H9 (cell line): ENCODE data around the gene KCNJ14. TPM values are rescaled to one million over a fixed set of nuclear protein-coding genes. Genes with fewer than 3 reads are reported as not detected.
A peak's percentile ranks its signal among the peaks of the same experiment; 100 is the strongest.

Experiments
- DNase-seq: peaks from one replicate; pipeline ENCODE4 v3.0.0-alpha.2; 2017
- H2AFZ ChIP-seq: one replicate; pipeline ENCODE4 v1.6.1; 2013; ENCODE audit warnings: mild to moderate bottlenecking, low read length, control low read depth, moderate library complexity
- H2AK5ac ChIP-seq: 2 replicates; pipeline ENCODE4 v1.6.1; 2013; ENCODE audit warnings: low read length, control low read depth, mixed read lengths; ENCODE audit not compliant: insufficient read length
- H2BK120ac ChIP-seq: one replicate; pipeline ENCODE4 v1.6.1; 2013; ENCODE audit warnings: low read depth, mild to moderate bottlenecking, low read length, control low read depth, inconsistent platforms; ENCODE audit not compliant: poor library complexity, severe bottlenecking
- H2BK12ac ChIP-seq: 2 replicates; pipeline ENCODE4 v1.6.1; 2013; ENCODE audit warnings: low read length, control low read depth, mixed read lengths, low read depth; ENCODE audit not compliant: insufficient read length
- H2BK15ac ChIP-seq: 2 replicates; pipeline ENCODE4 v1.6.1; 2013; ENCODE audit warnings: low read depth, low read length, control low read depth
- H2BK20ac ChIP-seq: one replicate; pipeline ENCODE4 v1.6.1; 2013; ENCODE audit warnings: low read depth, mild to moderate bottlenecking, low read length, control low read depth, inconsistent platforms; ENCODE audit not compliant: poor library complexity, severe bottlenecking
- H2BK5ac ChIP-seq: 2 replicates; pipeline ENCODE4 v1.6.1; 2013; ENCODE audit warnings: low read length, control low read depth, mixed read lengths; ENCODE audit not compliant: insufficient read length
- H3K14ac ChIP-seq: 2 replicates; pipeline ENCODE4 v1.6.1; 2013; ENCODE audit warnings: low read length, control low read depth; ENCODE audit not compliant: insufficient read depth
- H3K18ac ChIP-seq: 2 replicates; pipeline ENCODE4 v1.6.1; 2013; ENCODE audit warnings: low read depth, mild to moderate bottlenecking, mixed read lengths, low read length, control low read depth; ENCODE audit not compliant: insufficient read length
- H3K23ac ChIP-seq: 2 replicates; pipeline ENCODE4 v1.6.1; 2013; ENCODE audit warnings: low read length, control low read depth, mixed read lengths, low read depth; ENCODE audit not compliant: insufficient read length
- H3K23me2 ChIP-seq: 2 replicates; pipeline ENCODE4 v1.6.1; 2013; ENCODE audit warnings: low read depth, mild to moderate bottlenecking, mixed read lengths, low read length, control low read depth; ENCODE audit not compliant: insufficient read length, poor library complexity, severe bottlenecking
- H3K27ac ChIP-seq: 2 replicates; pipeline ENCODE4 v1.5.1; 2013; ENCODE audit warnings: low read length, control low read depth, mixed read lengths, low read depth; ENCODE audit not compliant: insufficient read length
- H3K27me3 ChIP-seq: 2 replicates; pipeline ENCODE4 v1.6.1; 2013; ENCODE audit warnings: low read length, control low read depth, inconsistent platforms; ENCODE audit not compliant: insufficient read depth
- H3K4ac ChIP-seq: 2 replicates; pipeline ENCODE4 v1.6.1; 2013; ENCODE audit warnings: low read depth, mild to moderate bottlenecking, control low read depth, inconsistent platforms, low read length, moderate library complexity
- H3K4me1 ChIP-seq: 2 replicates; pipeline ENCODE4 v1.6.1; 2013; ENCODE audit warnings: low read length, control low read depth, inconsistent platforms; ENCODE audit not compliant: insufficient read depth
- H3K4me2 ChIP-seq: 2 replicates; pipeline ENCODE4 v1.6.1; 2013; ENCODE audit warnings: low read length, control low read depth, mixed read lengths; ENCODE audit not compliant: insufficient read length, insufficient read depth
- H3K56ac ChIP-seq: 2 replicates; pipeline ENCODE4 v1.6.1; 2013; ENCODE audit warnings: low read depth, mild to moderate bottlenecking, mixed read lengths, low read length, control low read depth; ENCODE audit not compliant: insufficient read length
- H3K79me1 ChIP-seq: 2 replicates; pipeline ENCODE4 v1.6.1; 2013; ENCODE audit warnings: low read depth, mild to moderate bottlenecking, moderate library complexity, low read length, control low read depth, inconsistent platforms; ENCODE audit not compliant: insufficient read depth, poor library complexity, severe bottlenecking
- H3K79me2 ChIP-seq: 2 replicates; pipeline ENCODE4 v1.6.1; 2013; ENCODE audit warnings: low read length, control low read depth, inconsistent platforms; ENCODE audit not compliant: insufficient read depth
- H3K9ac ChIP-seq: 2 replicates; pipeline ENCODE4 v1.6.1; 2013; ENCODE audit warnings: low read length, control low read depth, mixed read lengths; ENCODE audit not compliant: insufficient read length; ENCODE audit errors: extremely low read depth
- H3K9me3 ChIP-seq: one replicate; pipeline ENCODE4 v1.6.1; 2013; ENCODE audit warnings: low read depth, low read length, inconsistent platforms; ENCODE audit not compliant: control insufficient read depth
- H3T11ph ChIP-seq: one replicate; pipeline ENCODE4 v1.6.1; 2013; ENCODE audit warnings: mild to moderate bottlenecking, low read length, control low read depth, inconsistent platforms
- H4K20me1 ChIP-seq: one replicate; pipeline ENCODE4 v1.6.1; 2013; ENCODE audit not compliant: control insufficient read depth, insufficient read length, insufficient read depth
- H4K5ac ChIP-seq: 2 replicates; pipeline ENCODE4 v1.6.1; 2013; ENCODE audit warnings: low read depth, mild to moderate bottlenecking, mixed read lengths, low read length, control low read depth; ENCODE audit not compliant: insufficient read length
- H4K8ac ChIP-seq: replicated peaks from 2 replicates; pipeline ENCODE4 v1.6.1; 2013; ENCODE audit warnings: low read length, control low read depth, mixed read lengths, low read depth; ENCODE audit not compliant: insufficient read length
- H4K91ac ChIP-seq: 2 replicates; pipeline ENCODE4 v1.6.1; 2013; ENCODE audit warnings: low read depth, mild to moderate bottlenecking, moderate library complexity, mixed read lengths, low read length, control low read depth; ENCODE audit not compliant: insufficient read length
- H3K27ac Mint-ChIP-seq, 3 experiments: 2 replicates in 2 of 3; 3 replicates in 1 of 3; pipeline ENCODE4 v1.8.0; 2020 to 2021; ENCODE audit warnings: mixed read lengths in 3 of 3, mild to moderate bottlenecking in 1 of 3, moderate library complexity in 1 of 3
- H3K27me3 Mint-ChIP-seq: 2 replicates; pipeline ENCODE4 v1.8.0; 2021; ENCODE audit warnings: low read depth, mild to moderate bottlenecking, moderate library complexity, mixed read lengths
- H3K36me3 Mint-ChIP-seq, 3 experiments: 2 replicates in 2 of 3; 3 replicates in 1 of 3; pipeline ENCODE4 v1.8.0; 2020 to 2021; ENCODE audit warnings: low read depth in 3 of 3, mixed read lengths in 3 of 3; ENCODE audit not compliant: insufficient read depth in 1 of 3
- H3K4me1 Mint-ChIP-seq, 2 experiments: 2 replicates each; pipeline ENCODE4 v1.8.0; 2020; ENCODE audit warnings: mixed read lengths in 2 of 2
- H3K4me3 Mint-ChIP-seq, 2 experiments: 2 replicates in 1 of 2; 3 replicates in 1 of 2; pipeline ENCODE4 v1.8.0; 2020 to 2021; ENCODE audit warnings: mild to moderate bottlenecking in 2 of 2, mixed read lengths in 2 of 2, moderate library complexity in 1 of 2
- H3K9me3 Mint-ChIP-seq, 2 experiments: 2 replicates in 1 of 2; 3 replicates in 1 of 2; pipeline ENCODE4 v1.8.0; 2020; ENCODE audit warnings: mild to moderate bottlenecking in 2 of 2, mixed read lengths in 2 of 2, moderate library complexity in 1 of 2
- CTCF ChIP-seq: fragments of 200-600 bp; sonication (generic); conservative IDR thresholded peaks from 3 replicates; pipeline ENCODE4 v1.8.0; 2021; ENCODE audit warnings: antibody characterized with exemption, mild to moderate bottlenecking
- WGBS: extraction: QIAGEN DNeasy Blood & Tissue Kit; methylation state at CpG from one replicate; pipeline ENCODE4 v1.1.7; 2013; ENCODE audit warnings: missing lambda C conversion rate, low lambda C conversion rate, mixed read lengths; ENCODE audit not compliant: insufficient read length; ENCODE audit errors: extremely low coverage; 5-methylcytosine and 5-hydroxymethylcytosine counted together
- total RNA-seq: library from RNA; stranded (reverse); gene quantifications from 2 replicates; pipeline ENCODE4 v1.2.1, GENCODE V29; 2021

The KCNJ14 gene
- total RNA-seq, 1 experiment from 2014 or later: 1.2 TPM

GRCh38 chr19:48461651-48461981 lies 6.2 kb downstream of the KCNJ14 start:
- no peak overlapping the region for H2BK12ac ChIP-seq
- WGBS: no CpG with 5 or more reads among the region's 36 CpGs
- H3K14ac ChIP-seq: no peak overlapping the region
- H4K5ac ChIP-seq: no peak overlapping the region
- Mint-ChIP-seq H3K9me3 (no peaks in the 10 kb centered on the region; a peak in 2 of 5 replicates), H3K27ac (no peak overlapping the region), H3K4me3 (no peak overlapping the region), H3K4me1 (peaks cover 9% of the 10 kb centered on the region in 2 experiments; a peak in 3 of 4 replicates), H3K27me3 (peaks cover 5% of the 10 kb centered on the region), H3K36me3 (peaks cover 6 to 30% (median 15%) of the 10 kb centered on the region in 3 experiments; a peak in 6 of 7 replicates)
- H2BK5ac ChIP-seq: no peak overlapping the region
- no peaks in the 10 kb centered on the region for H3K79me2 ChIP-seq
- H2AK5ac ChIP-seq: no peak overlapping the region
- no peak overlapping the region for H3K56ac ChIP-seq
- no peak overlapping the region for H2AFZ ChIP-seq
- no peak overlapping the region for H3K23ac ChIP-seq
- no peaks in the 10 kb centered on the region for H3K27me3 ChIP-seq
- H3T11ph ChIP-seq: no peak overlapping the region
- H3K4ac ChIP-seq: no peak overlapping the region
- peak overlapping the region; percentile 63 for H4K8ac ChIP-seq
- H3K9ac ChIP-seq: no peak overlapping the region
- no peaks in the 10 kb centered on the region for H3K23me2 ChIP-seq
- H2BK120ac ChIP-seq: no peak overlapping the region
- no peak for DNase-seq
- H4K20me1 ChIP-seq: no peaks in the 10 kb centered on the region
- no peak overlapping the region for H3K4me2 ChIP-seq
- H3K79me1 ChIP-seq: no peaks in the 10 kb centered on the region
- H3K9me3 ChIP-seq: no peaks in the 10 kb centered on the region
- no peak overlapping the region for H2BK15ac ChIP-seq
- H4K91ac ChIP-seq: no peak overlapping the region
- no peak overlapping the region for H2BK20ac ChIP-seq
- H3K18ac ChIP-seq: no peak overlapping the region
- no peak overlapping the region for H3K27ac ChIP-seq
- no peak for TF ChIP-seq CTCF
- H3K4me1 ChIP-seq: no peaks in the 10 kb centered on the region
